GM12878 (cell line): Measurements from ENCODE around the gene PATL2. TPM values are rescaled to one million over a fixed set of nuclear protein-coding genes. Genes with fewer than 3 reads are reported as not detected.

ENCODE experiments used
- BHLHE40 ChIP-seq, 2 experiments: fragments of 450-650 bp in 1 of 2; IDR thresholded peaks; 2 replicates each; pipeline ENCODE4 v1.6.1; 2011 to 2017; ENCODE audit warnings: low read depth in 2 of 2, borderline replicate concordance in 1 of 2, improper control_type of control experiment in 1 of 2, low read length in 1 of 2, mild to moderate bottlenecking in 1 of 2
- CEBPB ChIP-seq, 2 experiments: fragments of 150-350 bp in 1 of 2; IDR thresholded peaks; 2 replicates each; pipeline ENCODE4 v1.6.1; 2012 to 2014; ENCODE audit warnings: low read depth in 2 of 2, low read length in 2 of 2, borderline replicate concordance in 1 of 2, inconsistent platforms in 1 of 2
- CREB1 ChIP-seq: IDR thresholded peaks from 2 replicates; pipeline ENCODE4 v1.6.1; 2012; ENCODE audit warnings: low read depth, mild to moderate bottlenecking, inconsistent platforms
- E4F1 ChIP-seq: fragments of 450-650 bp; IDR thresholded peaks from 2 replicates; pipeline ENCODE4 v1.6.1; 2018; ENCODE audit warnings: borderline replicate concordance, mild to moderate bottlenecking; ENCODE audit not compliant: partially characterized antibody
- ESRRA ChIP-seq: IDR thresholded peaks from 2 replicates; pipeline ENCODE4 v1.6.1; 2012; ENCODE audit warnings: mild to moderate bottlenecking, low read length, improper control_type of control experiment
- HDAC2 ChIP-seq: fragments of 200-600 bp; sonication (generic); IDR thresholded peaks from 2 replicates; pipeline ENCODE4 v1.6.1; 2017
- HDAC6 ChIP-seq: fragments of 200-600 bp; sonication (generic); IDR thresholded peaks from one replicate; pipeline ENCODE4 v1.8.0; 2017; ENCODE audit warnings: antibody characterized with exemption; ENCODE audit not compliant: unreplicated experiment
- IRF4 ChIP-seq: IDR thresholded peaks from 2 replicates; pipeline ENCODE4 v1.6.1; 2011; ENCODE audit warnings: low read depth, low read length
- MTA3 ChIP-seq: IDR thresholded peaks from 2 replicates; pipeline ENCODE4 v1.6.1; 2012; ENCODE audit warnings: low read length, inconsistent platforms, borderline replicate concordance
- NR2C2 ChIP-seq: IDR thresholded peaks from 2 replicates; pipeline ENCODE4 v1.6.1; 2011; ENCODE audit warnings: borderline replicate concordance, low read depth; ENCODE audit not compliant: control insufficient read depth, insufficient read length
- POLR2A ChIP-seq: IDR thresholded peaks from 2 replicates; pipeline ENCODE4 v1.6.1; 2011; ENCODE audit warnings: low read depth, mild to moderate bottlenecking, low read length
- RB1 ChIP-seq: fragments of 450-650 bp; formaldehyde crosslinking; IDR thresholded peaks from 2 replicates; pipeline ENCODE4 v1.6.1; 2017; ENCODE audit warnings: mild to moderate bottlenecking, borderline replicate concordance
- SMAD1 ChIP-seq: fragments of 450-650 bp; IDR thresholded peaks from 2 replicates; pipeline ENCODE4 v1.6.1; 2018; ENCODE audit warnings: mild to moderate bottlenecking, low read depth; ENCODE audit not compliant: partially characterized antibody
- SMC3 ChIP-seq: IDR thresholded peaks from 2 replicates; pipeline ENCODE4 v1.6.1; 2011; ENCODE audit warnings: low read length, improper control_type of control experiment, borderline replicate concordance
- TAF1 ChIP-seq: IDR thresholded peaks from 2 replicates; pipeline ENCODE4 v1.6.1; 2011; ENCODE audit warnings: mild to moderate bottlenecking, low read depth, low read length, borderline replicate concordance
- polyA plus RNA-seq, 11 experiments: library from polyadenylated mRNA; depleted of rRNA in 4 of 11; unstranded in 6 of 11; stranded (reverse) in 5 of 11; fragments of >200 nt; fragmentation: Nextera tagmentation in 4 of 11; fragmentation: Illumina TruSeq in 1 of 11; extraction: Ambion mirVana in 4 of 11; extraction: Trizol in 1 of 11; gene quantifications; 1 replicate in 1 of 11; 2 replicates in 10 of 11; pipeline versions ENCODE4 v1.2.1 to v1.2.3, GENCODE V29; 2011 to 2016; ENCODE audit warnings: inconsistent platforms in 2 of 11, missing spikeins in 2 of 11, low read depth in 1 of 11
- total RNA-seq, 4 experiments: library from RNA; depleted of rRNA in 3 of 4; stranded (reverse); fragments of >200 nt in 3 of 4; fragmentation: Illumina TruSeq in 1 of 4; extraction: Trizol in 1 of 4; gene quantifications; 2 replicates each; pipeline versions ENCODE4 v1.2.1 to v1.2.3, GENCODE V29; 2013 to 2021
- TF ChIP-seq, protein P1 (sequence below): fragments of 450-650 bp; formaldehyde crosslinking; IDR thresholded peaks from 2 replicates; pipeline ENCODE4 v1.4.0; 2022; ENCODE audit warnings: mild to moderate bottlenecking, moderate library complexity
- TF ChIP-seq, protein P2 (sequence below): fragments of 150-350 bp; IDR thresholded peaks from 2 replicates; pipeline ENCODE4 v1.6.1; 2016; ENCODE audit warnings: low read depth, low read length
- TF ChIP-seq, protein P3 (sequence below): fragments of 450-650 bp; IDR thresholded peaks from 2 replicates; pipeline ENCODE4 v1.6.1; 2016; ENCODE audit warnings: mild to moderate bottlenecking

The PATL2 gene
- total and polyA plus RNA-seq, 10 of the 15 experiments (the other 5 are each of a cell fraction or from before 2014, with no cell fraction given) = 4.2 to 16.2 (median 12.1) TPM

GRCh38 chr15:44712346-44713005, 1.4 kb upstream of the PATL2 start (continued):
- TF ChIP-seq SMC3 (no peak; the same call in 1 of the 2 replicates), ESRRA (no peak), NR2C2 (no peak), E4F1 (no peak), MTA3 (no peak; the same call in 1 of the 2 replicates), RB1 (no peak), CREB1 (no peak), HDAC6 (no peak), CEBPB (IDR thresholded peaks at IDR 0.05; ENCODE audit: borderline replicate concordance in 1 of 2, low read depth in 2 of 2, low read length in 2 of 2) (no peak), HDAC2 (no peak), IRF4 (no peak), BHLHE40 (IDR thresholded peaks at IDR 0.05; ENCODE audit: borderline replicate concordance in 1 of 2, low read depth in 2 of 2, low read length in 1 of 2) (peak; percentile 17 to 56; a peak in 2 of 4 replicates), SMAD1 (peak; percentile 16), POLR2A (peak; percentile 57), TAF1 (peak; percentile 22; the same call in 1 of the 2 replicates)
- TF ChIP-seq, protein P1, sequence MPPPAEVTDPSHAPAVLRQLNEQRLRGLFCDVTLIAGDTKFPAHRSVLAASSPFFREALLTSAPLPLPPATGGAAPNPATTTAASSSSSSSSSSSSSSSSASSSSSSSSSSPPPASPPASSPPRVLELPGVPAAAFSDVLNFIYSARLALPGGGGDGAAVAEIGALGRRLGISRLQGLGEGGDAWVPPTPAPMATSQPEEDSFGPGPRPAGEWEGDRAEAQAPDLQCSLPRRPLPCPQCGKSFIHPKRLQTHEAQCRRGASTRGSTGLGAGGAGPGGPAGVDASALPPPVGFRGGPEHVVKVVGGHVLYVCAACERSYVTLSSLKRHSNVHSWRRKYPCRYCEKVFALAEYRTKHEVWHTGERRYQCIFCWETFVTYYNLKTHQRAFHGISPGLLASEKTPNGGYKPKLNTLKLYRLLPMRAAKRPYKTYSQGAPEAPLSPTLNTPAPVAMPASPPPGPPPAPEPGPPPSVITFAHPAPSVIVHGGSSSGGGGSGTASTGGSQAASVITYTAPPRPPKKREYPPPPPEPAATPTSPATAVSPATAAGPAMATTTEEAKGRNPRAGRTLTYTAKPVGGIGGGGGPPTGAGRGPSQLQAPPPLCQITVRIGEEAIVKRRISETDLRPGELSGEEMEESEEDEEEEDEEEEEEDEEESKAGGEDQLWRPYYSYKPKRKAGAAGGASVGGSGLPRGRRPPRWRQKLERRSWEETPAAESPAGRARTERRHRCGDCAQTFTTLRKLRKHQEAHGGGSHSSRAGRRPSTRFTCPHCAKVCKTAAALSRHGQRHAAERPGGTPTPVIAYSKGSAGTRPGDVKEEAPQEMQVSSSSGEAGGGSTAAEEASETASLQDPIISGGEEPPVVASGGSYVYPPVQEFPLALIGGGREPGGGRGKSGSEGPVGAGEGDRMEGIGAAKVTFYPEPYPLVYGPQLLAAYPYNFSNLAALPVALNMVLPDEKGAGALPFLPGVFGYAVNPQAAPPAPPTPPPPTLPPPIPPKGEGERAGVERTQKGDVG = no peak
- TF ChIP-seq, protein P2, sequence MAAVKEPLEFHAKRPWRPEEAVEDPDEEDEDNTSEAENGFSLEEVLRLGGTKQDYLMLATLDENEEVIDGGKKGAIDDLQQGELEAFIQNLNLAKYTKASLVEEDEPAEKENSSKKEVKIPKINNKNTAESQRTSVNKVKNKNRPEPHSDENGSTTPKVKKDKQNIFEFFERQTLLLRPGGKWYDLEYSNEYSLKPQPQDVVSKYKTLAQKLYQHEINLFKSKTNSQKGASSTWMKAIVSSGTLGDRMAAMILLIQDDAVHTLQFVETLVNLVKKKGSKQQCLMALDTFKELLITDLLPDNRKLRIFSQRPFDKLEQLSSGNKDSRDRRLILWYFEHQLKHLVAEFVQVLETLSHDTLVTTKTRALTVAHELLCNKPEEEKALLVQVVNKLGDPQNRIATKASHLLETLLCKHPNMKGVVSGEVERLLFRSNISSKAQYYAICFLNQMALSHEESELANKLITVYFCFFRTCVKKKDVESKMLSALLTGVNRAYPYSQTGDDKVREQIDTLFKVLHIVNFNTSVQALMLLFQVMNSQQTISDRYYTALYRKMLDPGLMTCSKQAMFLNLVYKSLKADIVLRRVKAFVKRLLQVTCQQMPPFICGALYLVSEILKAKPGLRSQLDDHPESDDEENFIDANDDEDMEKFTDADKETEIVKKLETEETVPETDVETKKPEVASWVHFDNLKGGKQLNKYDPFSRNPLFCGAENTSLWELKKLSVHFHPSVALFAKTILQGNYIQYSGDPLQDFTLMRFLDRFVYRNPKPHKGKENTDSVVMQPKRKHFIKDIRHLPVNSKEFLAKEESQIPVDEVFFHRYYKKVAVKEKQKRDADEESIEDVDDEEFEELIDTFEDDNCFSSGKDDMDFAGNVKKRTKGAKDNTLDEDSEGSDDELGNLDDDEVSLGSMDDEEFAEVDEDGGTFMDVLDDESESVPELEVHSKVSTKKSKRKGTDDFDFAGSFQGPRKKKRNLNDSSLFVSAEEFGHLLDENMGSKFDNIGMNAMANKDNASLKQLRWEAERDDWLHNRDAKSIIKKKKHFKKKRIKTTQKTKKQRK = no peak; the same call in 1 of the 2 replicates
- TF ChIP-seq, protein P3, sequence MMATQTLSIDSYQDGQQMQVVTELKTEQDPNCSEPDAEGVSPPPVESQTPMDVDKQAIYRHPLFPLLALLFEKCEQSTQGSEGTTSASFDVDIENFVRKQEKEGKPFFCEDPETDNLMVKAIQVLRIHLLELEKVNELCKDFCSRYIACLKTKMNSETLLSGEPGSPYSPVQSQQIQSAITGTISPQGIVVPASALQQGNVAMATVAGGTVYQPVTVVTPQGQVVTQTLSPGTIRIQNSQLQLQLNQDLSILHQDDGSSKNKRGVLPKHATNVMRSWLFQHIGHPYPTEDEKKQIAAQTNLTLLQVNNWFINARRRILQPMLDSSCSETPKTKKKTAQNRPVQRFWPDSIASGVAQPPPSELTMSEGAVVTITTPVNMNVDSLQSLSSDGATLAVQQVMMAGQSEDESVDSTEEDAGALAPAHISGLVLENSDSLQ = no peak; the same call in 1 of the 2 replicates
